Coronary artery (tissue), 2 donors: ENCODE data around the gene MIDN.

Experiments
- DNase-seq: peaks from one replicate; pipeline ENCODE4 v3.0.0-alpha.2; 2017; ENCODE audit warnings: low spot score
- H3K27ac ChIP-seq, 2 donors: fragments of 200-600 bp; sonication (generic); one replicate each; pipeline ENCODE4 v1.5.1; 2016 to 2019
- H3K4me3 ChIP-seq: fragments of 200-600 bp; sonication (generic); 2 replicates; pipeline ENCODE4 v1.5.1; 2016; ENCODE audit warnings: mild to moderate bottlenecking, moderate library complexity
- CTCF ChIP-seq: fragments of 200-600 bp; sonication (generic); IDR thresholded peaks from one replicate; pipeline ENCODE4 v1.5.1; 2019; ENCODE audit warnings: antibody characterized with exemption

MIDN gene

GRCh38 chr19:1258707-1259205 lies 10.4 kb downstream of the MIDN start:
- Histone ChIP-seq H3K27ac (peak overlapping the region; percentile 88 to 99), H3K4me3 (peak overlapping the region; percentile 93)
- DNase-seq = no peak
- no peak for TF ChIP-seq CTCF

GRCh38 chr19:1259206-1259875 lies 11.0 kb downstream of the MIDN start:
- peak overlapping the region; percentile 93 for H3K4me3 ChIP-seq
- TF ChIP-seq CTCF = no peak
- H3K27ac ChIP-seq = peak overlapping the region; percentile 88 to 99
- DNase-seq = peak; percentile 87

- Histone ChIP-seq H3K27ac (peak overlapping the region; percentile 88 to 99), H3K4me3 (peak overlapping the region; percentile 93)
- peak; percentile 82 for DNase-seq
- TF ChIP-seq CTCF = no peak
These were observed 11.7 kb downstream of the MIDN start for GRCh38 chr19:1259876-1260748.

- peak overlapping the region; percentile 88 to 99 for H3K27ac ChIP-seq
- no peak for TF ChIP-seq CTCF
- DNase-seq = peak; percentile 97
- H3K4me3 ChIP-seq = peak overlapping the region; percentile 93
These were observed 12.6 kb downstream of the MIDN start for GRCh38 chr19:1260749-1261537.

GRCh38 chr19:1261538-1261797 lies 13.1 kb downstream of the MIDN start:
- no peak for DNase-seq
- Histone ChIP-seq H3K4me3 (peak overlapping the region; percentile 93), H3K27ac (peak overlapping the region; percentile 78 to 99)
- no peak for TF ChIP-seq CTCF

GRCh38 chr19:1261798-1262622 lies 13.6 kb downstream of the MIDN start:
- TF ChIP-seq CTCF = no peak
- DNase-seq = peak; percentile 92
- Histone ChIP-seq H3K27ac (peak overlapping the region; percentile 78 to 99), H3K4me3 (peak overlapping the region; percentile 93)
